Heart left ventricle (tissue), 13 donors: ENCODE measurements around the gene CD300C.

ENCODE experiments used
- CTCF ChIP-seq, 12 donors: fragments of 200-600 bp; sonication (generic) in 4 of 12; IDR thresholded peaks; one replicate each; pipeline versions ENCODE4 v1.5.0 to v1.8.0; 2018 to 2022; ENCODE audit warnings: antibody characterized with exemption in 12 of 12, mild to moderate bottlenecking in 5 of 12
- POLR2A ChIP-seq, 2 donors: fragments of 450-650 bp; IDR thresholded peaks; one replicate each; pipeline ENCODE4 v1.6.1; 2017; ENCODE audit warnings: antibody characterized with exemption in 2 of 2, mild to moderate bottlenecking in 2 of 2, moderate library complexity in 2 of 2
- donor health status: ischemic (EF 13 %, LVEDD 7.1; RV severe dilation, severe dysfunction).
- donor health status: DM: no; HTN: yes; CAD: no.
- donor health status: DM: no; HTN: no; CAD: no.
- donor health status: ischemic (EF 25% LVEDD 6.9; RV normal size, moderate dysfunction).
- donor health status: ischemic (EF 25% LVEDD 5.7; RV mildly dilated, moderate dysfunction).
- donor health status: ischemic (EF 35%, LVEDD 5.7; RV mildly dilated, moderate dysfunction).
- donor health status: nonischemic (EF 11% LVEDD 7.7; RV severe dilation, severe dysfunction).
- donor health status: DM: yes; HTN: yes; CAD: no.
- donor health status: PGD.
- donor health status: ischemic (EF 29% LVEDD 5.4; RV normal size, mild dysfunction).
- donor health status: nonischemic (EF 23%, LVEDD 6.1; RV moderate dilation, normal function).

DNA sequence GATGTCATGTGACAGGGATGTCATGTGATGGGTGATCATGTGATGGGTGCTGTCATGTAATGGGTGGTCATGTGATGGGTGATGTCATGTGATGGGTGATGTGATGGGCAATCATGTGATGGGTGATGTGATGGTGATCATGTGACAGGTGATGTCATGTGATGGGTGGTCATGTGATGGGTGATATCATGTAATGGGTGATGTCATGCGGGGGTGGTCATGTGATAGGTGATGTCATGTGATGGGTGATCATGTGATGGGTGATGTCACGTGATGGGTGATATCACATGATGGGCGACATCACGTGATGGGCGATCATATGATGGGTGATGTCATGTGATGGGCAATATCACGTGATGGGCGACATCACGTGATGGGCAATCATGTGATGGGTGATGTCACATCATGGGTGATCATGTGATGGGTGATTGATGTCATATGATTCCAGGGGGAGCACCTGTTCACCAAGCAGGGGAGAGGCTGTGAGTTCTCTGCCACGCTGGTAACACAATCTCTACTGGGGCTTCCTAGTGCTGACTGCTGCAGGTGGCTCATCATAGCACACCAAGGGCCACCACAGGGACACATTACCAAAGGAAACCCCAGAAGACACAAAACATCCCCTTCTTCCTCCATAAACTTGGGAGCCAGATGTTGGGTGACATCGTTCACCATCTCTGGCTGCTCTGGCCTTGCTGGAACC, 31.1 kb downstream of the CD300C start:
- TF ChIP-seq CTCF (IDR thresholded peaks at IDR 0.05) (no peak), POLR2A (IDR thresholded peaks at IDR 0.05) (no peak)
